HCT116 (cell line): Measurements from ENCODE around the gene CD2BP2. TPM values are rescaled to one million over a fixed set of nuclear protein-coding genes. Genes with fewer than 3 reads are reported as not detected.

Experiments
- ATAC-seq: fragments of 200-7000 bp; cut with Tn5 transposase; 2 replicates; pipeline ENCODE4 v1.9.1; 2020; ENCODE audit warnings: mild to moderate bottlenecking, moderate library complexity
- BruUV-seq: library from RNA; stranded (reverse); fragments of 400-500 nt; replicated peaks from 2 replicates; lab custom pipeline; 2021; lab: Mats Ljungman, UMichigan
- CTCF ChIA-PET: fragments of 300-600 bp; sonication (Branson Sonifier 250); formaldehyde crosslinking; loops from one replicate; lab custom pipeline; 2021; ENCODE audit warnings: antibody characterized with exemption; lab: Charles Lee
- POLR2A ChIA-PET: fragments of 300-600, 350-600 bp; sonication (Branson Sonifier 250); formaldehyde crosslinking; loops from one replicate; lab custom pipeline; 2021; ENCODE audit warnings: antibody characterized with exemption; lab: Charles Lee
- RAD21 ChIA-PET, 2 experiments: fragments of 300-600 bp; sonication (Branson Sonifier 250); formaldehyde crosslinking; loops; one replicate each; lab custom pipeline; 2023; ENCODE audit warnings: low total read pairs in 2 of 2; ENCODE audit not compliant: uncharacterized antibody in 2 of 2, unreplicated experiment in 2 of 2, low non-redundant PET in 1 of 2; lab: Charles Lee
- DNase-seq: peaks from one replicate; pipeline ENCODE4 v3.0.0-alpha.2; 2010; ENCODE audit warnings: low read depth, low spot score
- H2AFZ ChIP-seq: fragments of 200-600 bp; shearing (Covaris generic), sonication (generic); 2 replicates; pipeline ENCODE4 v1.6.1; 2017; ENCODE audit warnings: low read depth, mixed run types, mixed read lengths, antibody characterized with exemption, low read length; ENCODE audit not compliant: poor library complexity, severe bottlenecking
- H3K27ac ChIP-seq: 2 replicates; pipeline ENCODE4 v1.5.1; 2012; ENCODE audit warnings: low read depth, low read length
- H3K27me3 ChIP-seq: fragments of 200-600 bp; sonication (generic); 2 replicates; pipeline ENCODE4 v1.6.1; 2016; ENCODE audit warnings: mixed run types, low read length, mixed read lengths; ENCODE audit not compliant: insufficient read depth
- H3K36me3 ChIP-seq, 2 experiments: fragments of 200-500 bp in 1 of 2; fragments of 200-600 bp in 1 of 2; sonication (Bioruptor generic) in 1 of 2; sonication (generic) in 1 of 2; 2 replicates each; pipeline versions ENCODE4 v1.5.1 to v1.6.1; 2014 to 2016; ENCODE audit warnings: low read length in 2 of 2, inconsistent platforms in 1 of 2, mixed read lengths in 1 of 2, mixed run types in 1 of 2; ENCODE audit not compliant: insufficient read depth in 2 of 2, control insufficient read depth in 1 of 2
- H3K4me1 ChIP-seq, 2 experiments: fragments of 200-600 bp in 1 of 2; sonication (generic) in 1 of 2; 2 replicates each; pipeline versions ENCODE4 v1.5.1 to v1.6.1; 2012 to 2017; ENCODE audit warnings: low read length in 2 of 2, inconsistent platforms in 1 of 2, mild to moderate bottlenecking in 1 of 2, mixed read lengths in 1 of 2, mixed run types in 1 of 2, moderate library complexity in 1 of 2; ENCODE audit not compliant: insufficient read depth in 2 of 2, control insufficient read depth in 1 of 2
- H3K4me2 ChIP-seq: fragments of 200-600 bp; sonication (generic); 2 replicates; pipeline ENCODE4 v1.6.1; 2017; ENCODE audit warnings: mixed run types, low read length, mixed read lengths
- H3K4me3 ChIP-seq, 2 experiments: fragments of 200-600 bp in 1 of 2; sonication (generic) in 1 of 2; replicated peaks in 1 of 2; 2 replicates each; pipeline ENCODE4 v1.5.1; 2011 to 2016; ENCODE audit warnings: low read length in 2 of 2, control low read depth in 1 of 2, low read depth in 1 of 2, mild to moderate bottlenecking in 1 of 2, mixed read lengths in 1 of 2, mixed run types in 1 of 2
- H3K79me2 ChIP-seq: fragments of 200-600 bp; sonication (generic); 2 replicates; pipeline ENCODE4 v1.6.1; 2017; ENCODE audit warnings: mild to moderate bottlenecking, mixed run types, low read length, moderate library complexity, mixed read lengths; ENCODE audit not compliant: insufficient read depth
- H3K9ac ChIP-seq: fragments of 200-600 bp; sonication (generic); 2 replicates; pipeline ENCODE4 v1.6.1; 2016; ENCODE audit warnings: low read length, mixed read lengths
- H3K9me2 ChIP-seq: fragments of 200-600 bp; sonication (generic), shearing (Covaris generic); 2 replicates; pipeline ENCODE4 v1.6.1; 2017; ENCODE audit warnings: mixed run types, mild to moderate bottlenecking, moderate library complexity; ENCODE audit not compliant: insufficient read depth
- H3K9me3 ChIP-seq, 2 experiments: fragments of 200-500 bp in 1 of 2; fragments of 200-600 bp in 1 of 2; sonication (Bioruptor generic) in 1 of 2; sonication (generic) in 1 of 2; 2 replicates each; pipeline ENCODE4 v1.6.1; 2014 to 2017; ENCODE audit warnings: low read length in 2 of 2, mixed read lengths in 2 of 2, inconsistent platforms in 1 of 2, low read depth in 1 of 2, mild to moderate bottlenecking in 1 of 2, mixed run types in 1 of 2, moderate library complexity in 1 of 2; ENCODE audit not compliant: control insufficient read depth in 1 of 2, insufficient read depth in 1 of 2
- H4K20me1 ChIP-seq: fragments of 200-600 bp; sonication (generic), shearing (Covaris generic); 2 replicates; pipeline ENCODE4 v1.6.1; 2017; ENCODE audit warnings: mixed run types, mild to moderate bottlenecking, moderate library complexity; ENCODE audit not compliant: insufficient read depth
- ATF3 ChIP-seq: IDR thresholded peaks from 2 replicates; pipeline ENCODE4 v1.6.1; 2012
- CBX3 ChIP-seq: IDR thresholded peaks from 2 replicates; pipeline ENCODE4 v1.6.1; 2012; ENCODE audit warnings: low read depth
- CEBPB ChIP-seq: IDR thresholded peaks from 2 replicates; pipeline ENCODE4 v1.6.1; 2012; ENCODE audit warnings: low read depth
- CTCF ChIP-seq, 3 experiments: fragments of 200-600 bp in 1 of 3; sonication (generic) in 1 of 3; IDR thresholded peaks in 2 of 3; conservative IDR thresholded peaks in 1 of 3; 2 replicates each; pipeline ENCODE4 v1.5.1; 2012 to 2017; ENCODE audit warnings: low read depth in 2 of 3, low read length in 2 of 3, antibody characterized with exemption in 1 of 3, borderline replicate concordance in 1 of 3, control low read depth in 1 of 3, mild to moderate bottlenecking in 1 of 3, mixed read lengths in 1 of 3, mixed run types in 1 of 3, moderate library complexity in 1 of 3; ENCODE audit not compliant: insufficient read depth in 1 of 3
- EGR1 ChIP-seq: IDR thresholded peaks from 2 replicates; pipeline ENCODE4 v1.6.1; 2012; ENCODE audit warnings: low read depth
- EZH2 ChIP-seq: fragments of 200-600 bp; sonication (generic); IDR thresholded peaks from 2 replicates; pipeline ENCODE4 v1.6.1; 2017; ENCODE audit warnings: antibody characterized with exemption, mixed run types
- EZH2phosphoT487 ChIP-seq: fragments of 200-600 bp; IDR thresholded peaks from 2 replicates; pipeline ENCODE4 v1.6.1; 2018; ENCODE audit warnings: antibody characterized with exemption, borderline replicate concordance
- FOSL1 ChIP-seq: IDR thresholded peaks from 2 replicates; pipeline ENCODE4 v1.6.1; 2012; ENCODE audit warnings: low read depth
- JUND ChIP-seq: IDR thresholded peaks from 2 replicates; pipeline ENCODE4 v1.6.1; 2012
- POLR2AphosphoS5 ChIP-seq: IDR thresholded peaks from 2 replicates; pipeline ENCODE4 v1.6.1; 2011; ENCODE audit warnings: mild to moderate bottlenecking, low read depth, low read length, moderate library complexity
- RAD21 ChIP-seq: IDR thresholded peaks from 2 replicates; pipeline ENCODE4 v1.6.1; 2012; ENCODE audit warnings: low read depth, mild to moderate bottlenecking
- REST ChIP-seq: IDR thresholded peaks from 2 replicates; pipeline ENCODE4 v1.6.1; 2012; ENCODE audit warnings: low read depth
- SIN3A ChIP-seq: IDR thresholded peaks from 2 replicates; pipeline ENCODE4 v1.6.1; 2012; ENCODE audit warnings: low read depth
- SP1 ChIP-seq: IDR thresholded peaks from 2 replicates; pipeline ENCODE4 v1.6.1; 2012; ENCODE audit warnings: low read depth
- TCF7L2 ChIP-seq: IDR thresholded peaks from 2 replicates; pipeline ENCODE4 v1.7.0; 2011; ENCODE audit warnings: borderline replicate concordance, inconsistent platforms; ENCODE audit not compliant: insufficient read depth, insufficient read length; ENCODE audit errors: extremely low read depth
- ZNF274 ChIP-seq: fragments of 200-500 bp; sonication (Bioruptor generic); IDR thresholded peaks from 2 replicates; pipeline ENCODE4 v1.6.1; 2014; ENCODE audit warnings: mild to moderate bottlenecking, low read depth, low read length, inconsistent platforms
- intact Hi-C: fragments of 100-400 bp; cut with micrococcal nuclease; formaldehyde crosslinking; loops from 2 replicates; pipeline ENCODE4 v1.10.0; 2022
- total RNA-seq: library from RNA; stranded (reverse); gene quantifications from one replicate; pipeline ENCODE4 v1.2.1, GENCODE V29; 2021; ENCODE audit not compliant: unreplicated experiment

Gene CD2BP2
- total RNA-seq, 1 experiment from 2014 or later, result 51.8 TPM

GRCh38 chr16:30369091-30369937, 14.2 kb upstream of the CD2BP2 start:
- H3K27me3 ChIP-seq, result no peaks in the 10 kb centered on the region
- DNase-seq (no peak), ATAC-seq (no peak)
- H3K9me3 ChIP-seq, result no peaks in the 10 kb centered on the region
- H3K36me3 ChIP-seq, result peaks cover 14% of the 10 kb centered on the region in 2 experiments
- H3K4me2 ChIP-seq, result peak overlapping the region; percentile 92
- H4K20me1 ChIP-seq, result no peaks in the 10 kb centered on the region
- CTCF ChIA-PET, result no interaction called here
- peak overlapping the region; percentile 82 for H3K9ac ChIP-seq
- no peak for TF ChIP-seq CEBPB
- peak overlapping the region; percentile 79 to 87 for H3K4me3 ChIP-seq
- no TSS peak for BruUV-seq
- POLR2A ChIA-PET, result no interaction called here
- RAD21 ChIA-PET, result no interaction called here
- no peak overlapping the region for H2AFZ ChIP-seq
- intact Hi-C loops, result no loop called here
- peaks cover 18 to 30% of the 10 kb centered on the region in 2 experiments for H3K4me1 ChIP-seq
- peak overlapping the region; percentile 84 for H3K27ac ChIP-seq
- H3K9me2 ChIP-seq, result no peaks in the 10 kb centered on the region
- H3K79me2 ChIP-seq, result peaks cover 56% of the 10 kb centered on the region

GRCh38 chr16:30368792-30369090, 13.6 kb upstream of the CD2BP2 start:
- no peak for ATAC-seq
- peak overlapping the region; percentile 84; the same call in 1 of the 2 replicates for H3K27ac ChIP-seq
- CTCF ChIA-PET, result no interaction called here
- TF ChIP-seq ATF3 (no peak), CBX3 (no peak), POLR2AphosphoS5 (no peak), EZH2phosphoT487 (no peak), REST (no peak), EGR1 (no peak), FOSL1 (no peak), RAD21 (no peak), SIN3A (no peak), EZH2 (no peak), CTCF (IDR thresholded peaks at IDR 0.05 in 2 of 3, conservative IDR thresholded peaks at IDR 0.05 in 1 of 3; ENCODE audit: borderline replicate concordance in 1 of 3, insufficient read depth in 1 of 3, low read depth in 2 of 3, low read length in 2 of 3) (no peak), JUND (no peak), TCF7L2 (no peak), SP1 (no peak), ZNF274 (no peak)

More at GRCh38 chr16:30368792-30369090, 13.6 kb upstream of the CD2BP2 start:
- DNase-seq, result no peak
- H3K4me1 ChIP-seq, result peaks cover 18 to 30% of the 10 kb centered on the region in 2 experiments
- H3K27me3 ChIP-seq, result no peaks in the 10 kb centered on the region
- peaks cover 60% of the 10 kb centered on the region for H3K79me2 ChIP-seq
- peak overlapping the region; percentile 82 for H3K9ac ChIP-seq
- no peak overlapping the region for H2AFZ ChIP-seq
- H3K36me3 ChIP-seq, result peaks cover 14% of the 10 kb centered on the region in 2 experiments
- no TSS peak for BruUV-seq
- RAD21 ChIA-PET, result no interaction called here
- intact Hi-C loops, result no loop called here
- no peaks in the 10 kb centered on the region for H3K9me2 ChIP-seq
- POLR2A ChIA-PET, result no interaction called here
- H3K4me3 ChIP-seq, result peak overlapping the region; percentile 79 to 87
- H3K9me3 ChIP-seq, result no peaks in the 10 kb centered on the region
- no peaks in the 10 kb centered on the region for H4K20me1 ChIP-seq
- H3K4me2 ChIP-seq, result peak overlapping the region; percentile 92
